Transverse colon (tissue), 3 donors: Measurements from ENCODE around the gene PCNP.

Experiments
- CTCF ChIP-seq, 5 experiments: fragments of 200-600 bp in 3 of 5; fragments of 450-650 bp in 2 of 5; sonication (generic) in 3 of 5; IDR thresholded peaks; 1 replicate in 2 of 5; 2 replicates in 3 of 5; pipeline ENCODE4 v1.5.1; 2016 to 2017; ENCODE audit warnings: antibody characterized with exemption in 5 of 5, inconsistent platforms in 3 of 5, mild to moderate bottlenecking in 2 of 5, moderate library complexity in 1 of 5
- POLR2A ChIP-seq: fragments of 450-650 bp; IDR thresholded peaks from one replicate; pipeline ENCODE4 v1.6.1; 2016; ENCODE audit warnings: antibody characterized with exemption, mild to moderate bottlenecking, moderate library complexity

- TF ChIP-seq CTCF (IDR thresholded peaks at IDR 0.05) (no peak), POLR2A (peak; percentile 88)
Observed at GRCh38 chr3:101561630-101562328, 12.2 kb upstream of the PCNP start, which contains the start of gene TRMT10C.
